Measurements from ENCODE around the gene WDR13.
"Not testable (repeated sequence)": the region's sequence is repeated elsewhere in the genome, so short reads cannot be mapped to it uniquely, and the experiment has no call there.

Gene WDR13

DNA sequence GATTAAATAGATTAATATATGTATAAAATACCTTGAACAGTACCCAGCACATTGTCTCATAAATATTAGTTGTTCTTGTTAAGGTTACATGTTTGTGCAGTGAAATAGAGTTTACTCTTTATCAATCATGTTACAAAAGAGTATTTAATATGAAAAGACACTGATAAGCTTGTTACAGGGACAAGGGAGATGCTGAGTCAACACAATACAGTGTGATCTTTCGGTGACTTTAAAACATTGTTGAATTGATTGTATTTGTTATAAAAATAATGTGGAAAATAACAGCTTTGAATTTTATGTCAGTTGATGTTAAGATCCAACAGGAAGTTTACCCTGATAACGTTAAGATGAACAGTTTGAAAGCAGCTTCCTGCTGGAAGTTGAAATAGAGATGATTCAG lies 1.4 kb upstream of the WDR13 start:
- DNase-seq: no peak

DNA sequence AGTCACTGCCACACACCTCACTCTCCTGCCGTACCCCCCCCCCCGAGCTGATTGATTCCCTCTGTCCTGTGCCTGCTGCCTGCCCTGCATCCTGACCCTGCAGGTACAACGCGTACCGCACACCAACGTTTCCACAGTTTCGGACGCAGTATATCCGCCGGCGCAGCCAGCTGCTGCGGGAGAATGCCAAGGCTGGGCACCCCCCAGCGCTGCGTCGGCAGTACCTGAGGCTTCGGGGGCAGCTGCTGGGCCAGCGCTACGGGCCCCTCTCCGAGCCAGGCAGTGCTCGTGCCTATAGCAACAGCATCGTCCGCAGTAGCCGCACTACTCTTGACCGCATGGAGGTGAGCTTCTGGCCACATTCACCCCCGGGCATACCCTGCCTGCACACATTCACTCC lies 1.3 kb downstream of the WDR13 start:
- no peak for DNase-seq

DNA sequence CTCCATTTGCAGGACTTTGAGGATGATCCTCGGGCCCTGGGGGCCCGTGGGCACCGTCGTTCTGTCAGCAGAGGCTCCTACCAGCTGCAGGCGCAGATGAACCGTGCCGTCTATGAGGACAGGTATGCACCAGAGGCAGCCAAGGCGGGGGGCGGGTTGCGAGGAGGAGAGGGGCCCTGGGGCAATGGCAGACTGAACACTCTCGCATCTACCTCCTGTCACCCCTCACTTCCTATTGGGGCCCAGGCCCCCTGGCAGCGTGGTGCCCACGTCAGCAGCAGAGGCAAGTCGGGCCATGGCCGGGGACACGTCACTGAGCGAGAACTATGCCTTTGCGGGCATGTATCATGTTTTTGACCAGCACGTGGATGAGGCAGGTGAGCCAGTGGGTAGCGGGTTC lies 2.0 kb downstream of the WDR13 start:
- DNase-seq: no peak

DNA sequence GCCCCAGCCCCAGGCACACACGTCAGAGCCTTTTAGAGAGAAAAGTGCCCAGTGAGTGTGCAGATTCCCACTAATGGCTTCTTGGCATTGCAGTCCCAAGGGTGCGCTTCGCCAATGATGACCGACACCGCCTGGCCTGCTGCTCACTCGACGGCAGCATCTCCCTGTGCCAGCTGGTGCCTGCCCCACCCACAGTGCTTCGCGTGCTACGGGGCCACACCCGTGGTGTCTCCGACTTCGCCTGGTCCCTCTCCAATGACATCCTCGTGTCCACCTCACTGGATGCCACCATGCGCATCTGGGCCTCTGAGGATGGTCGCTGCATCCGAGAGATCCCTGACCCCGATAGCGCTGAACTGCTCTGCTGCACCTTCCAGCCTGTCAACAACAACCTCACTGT lies 2.9 kb downstream of the WDR13 start:
- no peak for DNase-seq

DNA sequence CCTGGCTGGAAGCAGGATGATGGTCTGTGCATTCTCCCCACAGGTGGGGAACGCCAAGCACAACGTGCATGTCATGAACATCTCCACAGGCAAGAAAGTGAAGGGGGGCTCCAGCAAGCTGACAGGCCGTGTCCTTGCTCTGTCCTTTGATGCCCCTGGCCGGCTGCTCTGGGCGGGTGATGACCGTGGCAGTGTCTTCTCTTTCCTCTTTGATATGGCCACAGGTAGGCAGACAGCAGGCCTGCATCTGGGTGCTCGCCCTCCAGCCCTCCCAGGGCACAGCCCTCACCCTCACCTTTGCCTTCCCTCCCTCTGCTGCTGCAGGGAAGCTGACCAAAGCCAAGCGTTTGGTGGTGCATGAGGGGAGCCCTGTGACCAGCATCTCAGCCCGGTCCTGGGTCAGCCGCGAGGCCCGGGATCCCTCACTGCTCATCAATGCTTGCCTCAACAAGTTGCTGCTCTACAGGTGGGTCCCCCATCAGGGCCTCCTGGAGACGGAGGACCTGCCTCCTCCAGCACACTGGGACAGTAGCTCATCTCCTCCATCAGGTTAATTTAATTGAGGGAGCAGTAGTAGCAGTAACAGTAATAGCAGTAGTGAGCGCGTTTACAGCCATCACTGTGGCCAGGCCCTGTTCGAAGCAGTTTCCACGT lies 4.6 kb downstream of the WDR13 start:
- no peak for DNase-seq

DNA sequence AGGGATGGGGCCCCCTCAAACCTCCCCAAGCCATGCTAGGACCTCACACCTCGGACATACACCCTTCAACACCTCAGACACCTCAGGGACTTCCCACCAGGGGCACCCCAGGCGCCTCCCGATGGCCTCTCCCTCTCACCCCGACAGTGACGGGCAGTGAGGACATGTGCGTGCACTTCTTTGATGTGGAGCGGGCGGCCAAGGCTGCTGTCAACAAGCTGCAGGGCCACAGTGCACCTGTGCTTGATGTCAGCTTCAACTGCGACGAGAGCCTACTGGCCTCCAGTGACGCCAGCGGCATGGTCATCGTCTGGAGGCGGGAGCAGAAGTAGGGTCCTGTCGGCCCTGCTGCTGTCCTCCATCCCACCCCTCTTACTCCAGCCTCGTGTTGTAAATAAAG lies 7.4 kb downstream of the WDR13 start:
- DNase-seq: no peak

DNA sequence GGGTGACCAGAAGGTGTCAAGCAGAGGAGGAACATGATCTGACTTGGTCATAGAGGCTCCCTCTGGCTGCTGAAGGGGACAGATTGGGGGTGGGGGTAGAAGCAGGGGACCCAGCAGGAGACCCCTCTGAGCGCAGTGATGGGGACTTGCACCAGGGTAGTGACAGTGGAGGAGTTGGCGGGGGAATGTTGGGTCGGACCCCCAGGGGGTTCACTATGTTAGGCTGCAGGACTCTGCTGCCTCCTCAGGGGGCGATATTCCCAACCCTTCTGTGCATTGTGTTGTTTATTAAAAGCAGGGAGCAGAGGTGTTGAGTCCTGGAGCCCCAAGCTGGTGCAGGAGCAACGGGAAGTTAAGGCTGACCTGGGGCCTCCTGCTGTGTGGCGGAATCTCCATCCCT lies 8.8 kb downstream of the WDR13 start:
- DNase-seq: no peak

DNA sequence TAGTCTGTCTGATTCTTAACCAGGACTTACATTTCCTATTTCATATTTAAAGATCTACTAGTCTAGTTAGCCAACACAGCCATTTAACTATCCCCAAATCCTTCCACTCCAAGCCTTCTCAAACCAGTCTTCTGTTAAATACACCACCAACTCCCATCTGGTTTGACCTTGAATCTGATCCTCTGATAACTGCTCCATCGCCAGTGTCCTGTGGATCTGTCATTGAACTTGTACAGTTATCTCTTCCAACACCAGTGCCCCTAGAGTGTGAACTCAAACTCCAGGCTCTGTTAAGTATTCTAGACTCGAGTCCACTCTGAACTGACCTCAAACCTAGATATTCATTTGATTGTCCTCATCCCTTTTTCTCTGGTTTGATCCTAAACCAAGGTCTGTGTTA lies 14.4 kb downstream of the WDR13 start:
- no peak for DNase-seq

DNA sequence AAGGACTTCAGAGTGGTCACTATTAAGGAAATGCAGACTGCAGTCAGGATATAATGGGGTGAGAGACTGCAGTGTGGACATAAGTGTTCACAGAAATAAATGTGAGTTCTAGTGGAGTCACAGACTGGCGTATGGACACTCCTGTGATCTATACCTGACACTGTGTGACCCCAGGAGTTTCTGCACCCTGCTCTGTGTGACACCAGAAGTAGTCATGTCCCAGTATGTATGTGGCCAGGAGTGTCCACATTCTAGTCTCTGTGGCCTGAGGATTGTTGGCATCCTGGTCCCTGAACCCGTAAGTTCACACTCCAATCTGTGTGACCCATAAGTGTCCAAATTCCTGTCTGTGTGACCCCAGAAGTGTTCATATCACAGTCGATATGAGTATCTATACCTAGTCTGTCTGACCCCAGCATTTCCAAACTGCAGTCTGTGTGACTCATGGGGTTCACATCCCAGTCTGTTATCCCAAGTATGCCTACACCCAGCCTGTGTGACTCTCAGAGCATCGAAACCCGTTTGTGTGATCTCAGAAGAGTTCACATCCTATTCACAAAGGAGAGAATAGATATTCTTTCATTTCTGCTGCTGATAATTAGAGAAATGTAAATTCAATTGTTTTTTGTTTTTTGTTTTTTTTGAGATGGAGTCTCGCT lies 16.3 kb downstream of the WDR13 start:
- DNase-seq: no peak

DNA sequence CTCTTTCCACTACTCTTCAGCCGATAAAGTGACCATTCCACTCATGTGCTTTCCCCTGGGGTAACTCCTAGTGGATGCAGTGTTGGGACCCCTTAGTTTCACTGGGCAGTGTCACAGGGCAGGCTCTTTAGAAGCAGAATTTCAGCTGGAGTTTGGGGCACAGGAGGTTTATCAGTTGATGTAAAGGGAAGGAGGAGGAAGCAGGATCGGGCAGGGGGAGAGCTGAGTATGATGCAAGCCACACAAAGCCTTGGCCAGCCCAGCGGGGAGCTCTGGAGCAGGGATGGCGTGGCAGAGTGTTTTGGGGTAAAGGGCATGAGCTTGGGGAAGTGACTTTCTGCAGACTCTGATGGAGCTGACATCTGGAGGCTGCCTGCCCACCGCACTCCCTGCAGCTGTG lies 19.3 kb downstream of the WDR13 start:
- no peak for DNase-seq

DNA sequence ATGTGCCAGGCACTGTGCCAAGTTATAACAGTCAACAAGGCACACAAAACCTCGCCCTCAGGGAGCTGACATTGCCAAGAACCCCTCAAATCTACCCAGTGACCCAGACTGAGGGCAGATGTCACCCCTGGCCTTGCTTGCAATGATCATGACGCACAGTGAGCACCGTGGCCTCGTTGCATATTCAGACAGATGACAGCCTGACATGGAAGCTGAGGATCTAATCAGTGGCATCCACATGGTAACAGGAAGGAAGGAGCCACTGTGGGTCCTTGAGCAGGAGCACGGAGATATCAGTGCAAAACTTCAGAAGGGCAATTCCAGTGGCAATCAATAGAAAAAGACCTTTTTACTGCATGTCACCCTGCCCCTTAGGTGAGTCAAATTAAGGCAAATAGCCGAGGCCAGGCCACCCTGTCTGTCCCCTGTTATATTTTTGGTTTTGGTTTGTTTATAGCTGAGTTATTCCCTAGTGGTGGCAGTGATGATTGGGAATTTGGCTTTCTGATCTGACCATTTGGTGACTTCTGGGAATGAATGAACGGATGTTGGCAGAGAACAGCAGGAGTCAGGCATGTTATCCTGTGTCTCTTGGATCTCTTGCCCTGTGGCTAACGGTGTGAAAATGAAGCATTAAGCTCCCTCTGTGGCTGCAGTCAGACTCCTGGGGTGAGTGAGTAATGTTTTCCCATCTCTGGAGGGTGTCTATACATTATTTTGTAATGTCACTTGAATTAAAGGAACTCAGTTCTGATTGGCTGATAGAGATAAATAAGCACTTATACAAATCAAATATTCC lies 20.4 kb downstream of the WDR13 start:
- no peak for DNase-seq

DNA sequence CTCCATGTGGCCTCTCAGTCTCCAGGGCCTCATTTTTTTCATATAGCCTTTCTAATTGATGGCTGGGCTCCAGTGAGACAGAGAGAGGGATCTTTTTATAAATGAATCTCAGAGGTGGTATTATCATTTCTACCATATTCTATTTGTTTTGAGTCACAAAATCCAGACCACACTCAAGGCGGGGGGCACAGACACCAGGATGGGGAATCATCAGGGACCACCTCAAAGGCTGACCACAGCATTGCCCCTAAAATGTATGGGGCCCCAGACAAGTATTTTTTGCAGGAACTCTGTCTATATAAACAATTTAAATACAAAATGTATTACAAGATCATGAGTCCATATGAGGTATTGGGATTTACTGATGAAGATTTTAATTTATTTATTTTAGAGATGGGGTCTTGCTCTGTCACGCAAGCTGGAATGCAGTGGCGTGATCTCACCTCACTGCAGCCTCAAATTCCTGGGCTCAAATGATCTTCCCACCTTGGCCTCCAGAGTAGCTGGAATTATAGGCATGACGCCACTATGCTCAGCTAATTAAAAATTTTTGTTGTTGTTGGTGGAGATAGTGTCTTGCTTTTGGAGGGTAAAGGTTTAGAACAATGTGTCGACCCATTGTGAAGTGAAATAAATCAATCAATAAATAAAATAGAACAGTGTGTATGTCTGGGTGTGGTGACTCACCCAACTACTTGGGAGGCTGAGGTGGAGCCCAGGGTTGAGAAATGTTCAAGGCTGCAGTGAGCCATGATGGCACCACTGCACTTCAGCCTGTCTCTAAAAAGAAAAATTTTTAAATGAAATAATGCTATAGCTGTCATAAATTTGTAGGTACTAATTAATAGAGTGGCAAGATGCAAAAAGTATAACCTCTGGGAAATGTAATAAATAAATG lies 29.4 kb downstream of the WDR13 start:
- DNase-seq: no peak

DNA sequence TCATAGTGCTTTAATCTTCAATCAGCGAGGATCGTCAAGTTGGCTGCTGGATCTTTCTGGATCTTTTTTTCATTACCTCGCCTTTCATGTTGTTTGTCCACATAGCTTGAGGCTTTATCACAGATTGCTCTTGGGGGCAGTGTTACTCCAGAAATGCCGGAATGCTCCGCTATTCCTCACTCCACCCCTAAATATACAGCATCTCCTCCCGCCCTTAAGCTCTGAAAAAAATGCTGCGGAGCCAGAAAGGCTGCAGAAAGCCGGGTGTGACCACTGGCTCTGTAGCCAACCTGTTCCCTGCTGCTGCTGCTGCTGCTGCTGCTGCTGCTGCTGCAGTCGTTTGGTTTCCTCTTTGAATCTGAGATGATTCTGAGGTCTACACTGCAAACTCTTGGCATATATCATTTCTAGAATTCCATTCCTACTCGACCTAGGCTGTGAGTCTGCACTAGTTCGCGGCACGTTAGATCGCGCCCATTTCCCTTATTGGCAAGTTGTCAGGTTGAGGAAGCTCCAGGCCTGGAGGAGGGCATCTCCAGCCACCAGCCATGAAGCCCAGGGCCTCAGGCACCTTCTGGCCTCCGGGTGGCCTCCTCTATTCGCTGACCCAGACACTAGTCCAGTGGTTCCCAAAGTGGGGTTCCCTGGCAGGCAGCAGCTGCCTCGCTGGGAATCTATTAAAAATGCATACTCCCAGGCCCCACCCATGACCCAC lies 34.2 kb downstream of the WDR13 start:
- DNase-seq: peak; percentile 62

DNA sequence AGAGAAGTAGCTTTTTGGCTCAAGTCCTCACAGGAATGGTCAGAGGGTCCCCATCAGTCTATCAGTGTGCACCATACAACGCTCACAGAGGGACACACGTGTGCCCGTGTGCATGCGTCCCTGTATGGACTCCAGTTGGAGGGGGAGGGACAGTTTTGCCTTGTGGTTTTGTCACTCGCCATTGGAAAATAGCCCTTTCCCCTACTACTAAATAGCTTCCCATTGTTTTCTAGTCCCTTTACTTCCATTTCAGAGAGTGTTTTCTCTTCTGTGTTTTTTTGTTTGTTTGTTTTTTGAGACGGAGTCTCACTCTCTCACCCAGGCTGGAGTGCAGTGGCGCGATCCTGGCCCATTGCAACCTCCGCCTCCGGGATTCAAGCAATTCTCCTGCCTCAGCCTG lies 34.9 kb downstream of the WDR13 start:
- DNase-seq: no peak

DNA sequence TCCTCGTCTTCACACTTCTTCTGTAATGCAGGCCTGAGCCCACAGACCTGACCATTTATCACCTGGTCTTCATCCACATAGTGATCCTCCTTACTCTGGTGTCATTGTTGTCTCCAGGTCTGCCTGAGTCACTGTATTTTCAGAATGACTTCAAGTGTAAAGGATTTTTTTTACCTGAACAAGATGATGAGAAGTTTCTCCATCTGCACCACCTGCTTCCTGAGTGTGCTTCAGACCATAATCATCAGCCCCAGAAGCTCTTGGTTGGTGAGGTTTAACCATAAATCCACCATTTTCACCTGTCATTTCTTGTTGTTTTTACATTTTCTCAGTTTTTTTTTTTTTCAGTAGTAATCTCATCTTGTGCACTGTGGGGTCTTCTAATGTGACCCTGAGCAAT lies 39.0 kb downstream of the WDR13 start:
- DNase-seq: no peak

DNA sequence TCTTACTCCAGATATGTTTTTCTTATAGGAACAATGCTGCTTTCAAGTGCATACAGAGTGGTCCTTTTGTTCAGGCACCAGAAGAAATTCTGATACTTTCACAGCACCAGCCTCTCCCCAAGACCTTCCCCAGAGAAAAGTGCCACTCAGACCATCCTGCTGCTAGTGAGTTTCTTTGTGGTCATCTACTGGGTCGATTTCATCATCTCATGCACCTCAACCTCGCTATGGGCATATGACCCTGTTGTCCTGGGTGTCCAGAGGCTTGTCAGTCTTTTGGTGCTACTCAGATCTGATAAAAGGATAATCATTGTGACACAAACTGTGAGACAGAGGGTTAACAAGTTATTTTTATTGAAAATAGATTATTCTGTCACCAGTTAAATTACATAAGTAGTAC lies 39.5 kb downstream of the WDR13 start:
- DNase-seq: no peak

DNA sequence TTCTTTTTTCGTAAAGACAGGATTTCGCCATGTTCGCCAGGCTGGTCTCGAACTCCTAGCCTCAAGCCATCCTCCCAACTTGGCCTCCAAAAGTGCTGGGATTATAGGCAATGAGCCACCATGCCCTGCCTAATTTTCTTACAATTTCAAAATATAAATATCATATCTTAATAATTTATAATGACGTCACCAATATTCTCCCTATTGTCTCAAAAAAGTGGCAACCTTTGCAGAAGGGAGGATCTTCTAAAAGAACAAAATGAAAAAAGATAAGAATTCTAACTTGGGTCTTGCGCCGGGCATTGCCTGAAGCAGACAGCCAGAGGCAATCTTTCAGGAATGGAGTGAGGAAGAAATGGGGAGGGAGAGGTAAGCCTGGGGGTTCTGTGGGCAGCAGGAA lies 48.4 kb downstream of the WDR13 start:
- DNase-seq: no peak

DNA sequence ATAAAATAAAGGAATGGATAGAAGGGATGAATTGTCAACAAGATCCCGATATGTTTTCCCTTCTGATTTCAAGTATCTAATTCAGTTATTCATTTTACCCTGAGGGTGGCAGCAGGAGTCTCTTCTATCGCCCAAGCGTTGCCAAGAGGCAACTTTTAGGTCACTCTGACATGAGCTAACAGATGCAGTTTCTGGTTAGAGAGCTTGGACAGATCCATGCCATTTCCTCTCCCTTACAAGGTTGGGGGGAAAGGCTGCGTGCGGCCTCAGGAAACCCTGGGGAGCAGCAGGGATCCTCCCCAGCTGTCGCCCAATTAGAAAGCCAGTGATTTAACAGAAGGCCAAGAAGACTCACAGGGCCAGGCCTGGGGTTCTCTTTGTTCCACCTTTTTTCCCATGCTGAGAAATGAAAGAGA lies 51.1 kb downstream of the WDR13 start:
- DNase-seq: peak; percentile 29

DNA sequence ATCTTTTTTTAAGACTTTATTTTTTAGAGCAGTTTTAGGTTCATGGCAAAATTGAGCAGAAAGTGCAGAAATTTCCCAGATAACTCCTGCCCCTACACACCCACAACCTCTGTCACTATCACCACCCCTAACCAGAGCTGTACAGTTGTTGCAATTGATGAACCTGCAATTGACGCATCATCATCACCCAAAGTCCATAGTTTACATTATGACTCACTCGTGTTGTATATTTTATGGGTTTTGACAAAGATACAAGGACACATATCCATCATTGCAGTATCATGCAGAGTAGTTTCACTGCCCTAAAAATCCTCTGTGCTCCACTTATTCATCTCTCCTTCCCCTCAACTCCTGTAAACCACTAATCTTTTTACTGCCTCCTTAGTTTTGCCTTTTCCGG lies 51.8 kb downstream of the WDR13 start:
- DNase-seq: no peak

DNA sequence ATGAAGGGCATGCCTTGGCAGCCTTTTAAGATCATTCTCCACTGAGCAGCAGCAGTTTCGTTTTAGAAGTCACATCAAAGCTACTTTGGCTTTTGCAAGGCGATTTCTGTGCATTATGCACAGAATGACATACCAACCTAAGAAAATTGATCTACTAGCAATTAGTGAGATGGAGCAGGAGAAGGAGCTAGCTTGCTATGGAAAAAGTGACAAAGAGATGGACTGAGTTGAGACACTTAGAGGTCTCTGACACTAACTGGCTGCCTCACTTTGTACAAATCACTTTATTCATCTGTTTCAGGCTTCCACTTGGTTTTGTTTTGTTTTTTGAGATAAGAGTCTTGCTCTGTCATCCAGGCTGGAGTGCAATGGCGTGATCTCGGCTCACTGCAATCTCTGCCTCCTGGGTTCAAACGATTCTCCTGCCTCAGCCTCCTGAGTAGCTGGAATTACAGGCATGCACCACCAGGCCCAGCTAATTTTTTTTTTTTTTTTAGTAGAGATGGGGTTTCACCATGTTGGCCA lies 54.8 kb downstream of the WDR13 start:
- DNase-seq: not testable (repeated sequence)

DNA sequence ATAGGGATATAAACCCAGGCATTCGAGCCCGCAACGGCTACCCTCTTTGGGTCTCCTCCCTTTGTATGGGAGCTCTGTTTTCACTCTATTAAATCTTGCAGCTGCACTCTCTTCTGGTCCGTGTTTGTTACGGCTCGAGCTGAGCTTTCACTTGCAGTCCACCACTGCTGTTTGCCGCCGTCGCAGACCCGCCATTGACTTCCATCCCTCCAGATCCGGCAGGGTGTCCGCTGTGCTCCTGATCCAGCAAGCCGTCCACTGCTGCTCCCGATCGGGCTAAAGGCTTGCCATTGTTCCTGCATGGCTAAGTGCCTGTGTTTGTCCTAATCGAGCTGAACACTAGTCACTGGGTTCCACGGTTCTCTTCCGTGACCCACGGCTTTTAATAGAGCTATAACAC lies 57.5 kb downstream of the WDR13 start:
- not testable (repeated sequence) for DNase-seq
